Lower lobe of right lung (tissue), 2 donors: ENCODE data around the gene YAP1. TPM values are rescaled to one million over a fixed set of nuclear protein-coding genes. Genes with fewer than 3 reads are reported as not detected.

ENCODE experiments used
- ATAC-seq, 2 donors: fragments of 200-7000 bp; cut with Tn5 transposase; one replicate each; pipeline ENCODE4 v1.9.1; 2020 to 2022; ENCODE audit warnings: mild to moderate bottlenecking in 2 of 2, moderate library complexity in 2 of 2
- DNase-seq: peaks from one replicate; pipeline ENCODE4 v3.0.0-alpha.2; 2020
- H3K27ac ChIP-seq: fragments of 200-600 bp; one replicate; pipeline ENCODE4 v1.8.0; 2022
- H3K27me3 ChIP-seq: fragments of 200-600 bp; one replicate; pipeline ENCODE4 v1.8.0; 2022; ENCODE audit warnings: low read depth
- H3K36me3 ChIP-seq: fragments of 200-600 bp; one replicate; pipeline ENCODE4 v1.8.0; 2022; ENCODE audit warnings: mild to moderate bottlenecking
- H3K4me1 ChIP-seq: fragments of 200-600 bp; one replicate; pipeline ENCODE4 v1.8.0; 2022
- H3K4me3 ChIP-seq: fragments of 200-600 bp; one replicate; pipeline ENCODE4 v1.8.0; 2022; ENCODE audit warnings: mild to moderate bottlenecking
- H3K9me3 ChIP-seq: fragments of 200-600 bp; one replicate; pipeline ENCODE4 v1.8.0; 2022
- CTCF ChIP-seq: fragments of 200-600 bp; IDR thresholded peaks from one replicate; pipeline ENCODE4 v1.8.0; 2022; ENCODE audit warnings: antibody characterized with exemption, mild to moderate bottlenecking
- intact Hi-C: fragments of 100-400 bp; cut with DNase I; formaldehyde crosslinking; loops from one replicate; pipeline ENCODE4 v1.11.0; 2022
- total RNA-seq: library from RNA; stranded (reverse); fragmentation: NEBNext Ultra II Directional; extraction: Animal tissue kit (Norgen Biotek cat#: 25700); gene quantifications from one replicate; pipeline ENCODE4 v1.2.1, GENCODE V29; 2021
- donor health status: DM: no; HTN: yes; CAD: no; lungs with severe emphysema.

Gene YAP1
- total RNA-seq, 1 donor from 2014 or later, result 105 TPM

GRCh38 chr11:102201776-102202175, 91.5 kb downstream of the YAP1 start:
- no peaks in the 10 kb centered on the region for H3K9me3 ChIP-seq
- no peak overlapping the region for H3K27ac ChIP-seq
- peaks cover 11% of the 10 kb centered on the region for H3K36me3 ChIP-seq
- no peak for ATAC-seq
- peaks cover 9% of the 10 kb centered on the region for H3K4me1 ChIP-seq
- intact Hi-C loops, result no loop called here
- DNase-seq, result no peak
- no peak for TF ChIP-seq CTCF
- no peak overlapping the region for H3K4me3 ChIP-seq
- H3K27me3 ChIP-seq, result no peaks in the 10 kb centered on the region

DNA sequence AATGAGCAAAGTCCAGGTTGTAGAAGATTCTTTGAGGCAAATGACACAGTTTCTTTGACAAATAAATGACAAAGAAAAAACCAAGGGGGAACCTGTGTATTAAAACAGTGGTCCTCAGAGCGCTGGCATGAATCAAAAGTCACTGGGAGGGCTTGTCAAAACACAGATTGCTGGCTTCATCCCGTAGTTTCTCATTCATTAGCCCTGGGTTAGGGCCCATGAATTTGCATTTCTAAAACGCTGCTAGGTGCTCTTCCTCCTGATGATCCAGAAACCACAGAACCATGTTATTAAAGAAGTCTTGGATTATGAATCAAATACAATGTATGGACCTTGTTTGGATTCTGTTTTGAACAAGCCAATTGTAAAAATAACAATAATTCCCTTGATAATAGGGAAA, 92.7 kb downstream of the YAP1 start:
- Histone ChIP-seq H3K9me3 (no peaks in the 10 kb centered on the region), H3K4me1 (peaks cover 3% of the 10 kb centered on the region), H3K27ac (no peak overlapping the region), H3K27me3 (no peaks in the 10 kb centered on the region), H3K36me3 (peaks cover 21% of the 10 kb centered on the region), H3K4me3 (no peak overlapping the region)
- DNase-seq (no peak), ATAC-seq (no peak)
- no peak for TF ChIP-seq CTCF
- intact Hi-C loops, result no loop called here

DNA sequence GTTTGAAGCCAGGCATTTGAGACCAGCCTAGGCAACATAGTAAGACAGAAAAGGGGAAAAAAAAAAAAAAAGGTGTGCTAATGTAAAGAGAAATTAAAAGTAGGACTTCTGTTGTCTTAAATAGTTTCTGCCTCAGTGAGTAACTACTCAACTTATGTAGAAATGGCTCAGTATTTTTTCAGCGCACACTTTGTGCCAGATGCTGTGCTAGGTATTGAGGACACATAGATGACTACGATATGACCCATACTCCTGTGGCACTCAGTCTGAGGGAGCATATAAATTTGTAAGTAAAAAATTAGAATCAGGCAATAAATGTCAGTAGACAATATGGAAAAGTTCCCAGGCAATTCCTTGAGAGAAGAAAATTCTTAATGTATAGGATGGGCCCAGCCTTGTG, 93.9 kb downstream of the YAP1 start:
- intact Hi-C loops, result no loop called here
- DNase-seq (no peak), ATAC-seq (no peak)
- Histone ChIP-seq H3K36me3 (peaks cover 30% of the 10 kb centered on the region), H3K27me3 (no peaks in the 10 kb centered on the region), H3K27ac (no peak overlapping the region), H3K4me3 (no peak overlapping the region), H3K9me3 (no peaks in the 10 kb centered on the region), H3K4me1 (no peaks in the 10 kb centered on the region)
- no peak for TF ChIP-seq CTCF

DNA sequence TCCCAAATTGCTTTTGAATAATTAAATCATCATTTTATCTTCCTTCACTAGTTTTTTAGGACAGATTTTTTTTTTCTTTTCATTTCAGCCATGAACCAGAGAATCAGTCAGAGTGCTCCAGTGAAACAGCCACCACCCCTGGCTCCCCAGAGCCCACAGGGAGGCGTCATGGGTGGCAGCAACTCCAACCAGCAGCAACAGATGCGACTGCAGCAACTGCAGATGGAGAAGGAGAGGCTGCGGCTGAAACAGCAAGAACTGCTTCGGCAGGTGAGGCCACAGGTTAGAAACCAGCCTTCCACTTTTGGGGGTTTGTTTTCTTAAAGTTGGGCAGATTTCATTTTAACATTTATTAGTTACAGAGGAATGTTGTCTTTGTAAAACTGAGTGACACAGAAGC, 95.6 kb downstream of the YAP1 start:
- ATAC-seq, result no peak

DNA sequence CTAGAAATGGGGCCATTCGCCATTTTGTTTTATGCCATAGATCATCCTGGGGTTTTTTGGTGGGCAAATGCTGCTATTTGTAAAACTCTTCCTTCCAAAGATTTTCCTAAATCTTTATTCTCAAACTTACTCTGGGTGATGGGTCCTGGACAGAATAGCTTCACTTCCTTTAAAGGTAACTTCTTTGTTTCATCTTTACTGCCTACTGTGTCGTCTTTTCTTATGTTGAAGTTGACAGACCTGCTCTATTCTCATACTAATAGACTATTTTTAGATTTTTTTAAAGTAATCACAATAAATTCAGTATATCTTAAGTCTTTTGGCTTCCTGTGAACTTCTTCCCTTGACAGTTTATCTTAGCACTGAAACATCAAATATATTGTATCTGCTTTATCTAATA, 98.6 kb downstream of the YAP1 start:
- Histone ChIP-seq H3K27ac (no peak overlapping the region), H3K9me3 (no peaks in the 10 kb centered on the region), H3K4me1 (no peaks in the 10 kb centered on the region), H3K27me3 (no peaks in the 10 kb centered on the region), H3K36me3 (peaks cover 63% of the 10 kb centered on the region), H3K4me3 (no peak overlapping the region)
- TF ChIP-seq CTCF, result no peak
- ATAC-seq (no peak), DNase-seq (no peak)
- intact Hi-C loops, result no loop called here

More for the DNA sequence above, 95.6 kb downstream of the YAP1 start:
- intact Hi-C loops, result no loop called here
- no peak overlapping the region for H3K27ac ChIP-seq
- no peaks in the 10 kb centered on the region for H3K4me1 ChIP-seq
- TF ChIP-seq CTCF, result no peak
- H3K27me3 ChIP-seq, result no peaks in the 10 kb centered on the region
- peaks cover 45% of the 10 kb centered on the region for H3K36me3 ChIP-seq
- DNase-seq, result no peak
- H3K9me3 ChIP-seq, result no peaks in the 10 kb centered on the region
- H3K4me3 ChIP-seq, result no peak overlapping the region

DNA sequence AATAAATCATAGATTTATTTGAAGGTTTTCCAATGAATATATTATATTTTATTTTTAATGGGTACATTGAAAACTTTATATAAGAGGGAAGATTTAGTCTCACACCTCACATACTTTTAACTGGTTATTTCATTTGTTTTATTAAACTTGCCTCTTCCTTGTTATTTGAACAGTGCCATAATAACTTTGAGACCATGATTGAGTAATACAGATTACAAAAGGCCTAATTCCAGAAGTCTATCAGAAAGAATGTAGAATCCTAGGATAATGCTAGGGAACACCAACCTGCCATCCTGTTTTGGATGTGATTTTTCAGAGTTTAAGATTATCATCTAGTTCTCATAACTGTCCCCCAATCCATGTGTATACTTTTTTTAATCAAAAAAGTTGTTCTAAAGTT, 104.4 kb downstream of the YAP1 start:
- Histone ChIP-seq H3K27me3 (no peaks in the 10 kb centered on the region), H3K4me3 (no peak overlapping the region), H3K36me3 (peaks cover 36% of the 10 kb centered on the region), H3K4me1 (peaks cover 7% of the 10 kb centered on the region), H3K27ac (no peak overlapping the region), H3K9me3 (no peaks in the 10 kb centered on the region)
- TF ChIP-seq CTCF, result no peak
- intact Hi-C loops, result no loop called here
- no peak for DNase-seq
- peak in 1 of 2 donors; percentile 36 for ATAC-seq
